ENCODE data around the gene JAG2.

The JAG2 gene

DNA sequence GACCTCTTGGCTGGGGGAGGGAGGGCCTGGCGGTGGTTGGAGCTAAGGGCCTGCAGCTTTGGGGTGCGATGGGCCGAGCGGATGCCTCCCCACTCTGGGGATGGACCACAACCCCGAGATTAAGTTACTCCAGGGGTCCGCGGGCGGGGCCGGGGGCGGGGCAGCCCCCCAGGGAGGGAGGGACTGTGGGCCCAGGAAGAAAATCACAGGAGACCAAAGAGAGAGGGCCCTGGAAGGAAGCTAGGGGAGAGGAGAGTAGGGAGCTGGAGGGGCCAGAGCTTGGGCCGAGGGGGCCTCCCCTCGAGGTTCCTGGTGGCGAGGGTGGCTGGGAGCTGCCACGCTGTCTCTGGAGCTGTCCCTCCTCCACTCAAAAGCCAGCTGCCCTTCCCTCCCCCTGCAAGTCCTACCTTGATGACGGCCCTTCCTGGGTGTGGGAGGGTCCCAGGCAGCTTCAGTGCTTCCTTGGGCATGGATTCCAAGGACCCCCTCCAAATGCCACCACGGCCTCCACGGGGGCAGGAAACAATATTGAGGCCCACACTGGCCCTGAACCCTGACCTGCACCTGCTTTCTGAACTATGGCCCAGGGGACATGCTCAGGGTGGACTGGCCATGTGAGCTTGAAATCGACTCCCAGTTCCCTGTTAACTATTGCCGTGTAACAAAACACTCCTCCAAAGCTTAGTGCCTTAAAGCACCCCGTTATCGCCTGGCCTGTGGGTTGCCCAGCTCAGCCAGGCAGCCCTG is 13.1 kb upstream of the JAG2 start:
- DNase-seq, result no peak

- DNase-seq, result no peak
These were observed 12.3 kb upstream of the JAG2 start, which contains the start of gene NUDT14 for GRCh38 chr14:105180592-105181548. NUDT14 (minus strand) TSS chr14:105181312; CDS start chr14:105181209, 103 bp downstream.

DNA sequence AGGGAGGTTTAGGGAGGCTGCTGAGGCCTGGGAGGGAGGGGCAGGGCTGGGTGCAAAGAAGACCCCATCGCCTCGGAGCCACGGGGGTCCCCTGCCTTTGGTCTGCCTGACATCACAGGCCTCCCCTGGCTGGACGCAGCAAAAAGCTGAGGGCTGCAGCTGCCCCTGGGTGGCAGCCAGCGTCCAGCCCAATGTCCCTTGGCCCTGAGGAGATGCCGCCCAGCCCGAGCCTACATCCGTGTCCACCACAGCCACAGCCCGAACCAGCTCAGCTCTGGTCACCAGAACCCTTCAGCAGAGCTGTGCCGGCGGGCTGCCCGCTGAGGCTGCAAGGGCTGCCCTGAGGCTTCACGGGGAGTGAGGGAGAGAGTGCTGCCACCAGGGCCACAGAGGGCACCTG is 10.6 kb upstream of the JAG2 start:
- DNase-seq, result no peak

DNA sequence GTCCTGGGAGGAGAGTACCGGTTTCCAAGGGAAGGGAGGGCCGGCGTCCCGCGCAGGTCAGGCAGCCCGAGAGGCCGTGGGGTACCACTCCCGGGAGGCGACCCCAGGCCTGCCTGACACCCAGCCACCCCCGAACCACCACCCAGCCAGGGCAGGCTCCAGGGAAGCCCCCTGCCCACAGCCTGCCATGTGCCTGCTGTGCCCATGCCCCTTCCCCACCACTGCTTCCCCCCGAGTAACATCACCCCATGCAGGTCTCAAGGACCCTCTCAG is 10.2 kb upstream of the JAG2 start:
- DNase-seq, result no peak

GRCh38 chr14:105178069-105178867 is 9.7 kb upstream of the JAG2 start:
- DNase-seq, result no peak

DNA sequence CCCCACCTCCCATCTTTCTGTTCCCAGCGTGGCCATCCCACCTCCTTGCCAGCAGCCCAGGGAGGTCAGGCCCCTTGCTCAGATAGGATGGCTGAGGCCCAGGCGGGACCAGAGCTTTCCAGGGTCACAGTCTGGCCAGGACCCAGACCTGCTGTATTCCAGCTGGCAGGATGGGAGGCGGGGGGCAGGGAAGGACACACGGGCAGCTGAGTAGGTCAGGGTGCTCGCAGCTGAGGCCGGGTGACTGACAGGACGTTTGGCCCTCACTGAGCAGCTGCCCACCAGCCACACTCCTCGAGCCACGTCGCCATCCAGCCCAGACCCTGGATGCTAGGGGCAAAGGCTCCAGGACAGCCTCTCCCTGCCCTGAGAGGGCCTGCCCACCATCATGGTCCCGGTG is 8.5 kb upstream of the JAG2 start:
- DNase-seq, result no peak

- DNase-seq, result no peak
These were observed 7.9 kb upstream of the JAG2 start for GRCh38 chr14:105176513-105176912.

DNA sequence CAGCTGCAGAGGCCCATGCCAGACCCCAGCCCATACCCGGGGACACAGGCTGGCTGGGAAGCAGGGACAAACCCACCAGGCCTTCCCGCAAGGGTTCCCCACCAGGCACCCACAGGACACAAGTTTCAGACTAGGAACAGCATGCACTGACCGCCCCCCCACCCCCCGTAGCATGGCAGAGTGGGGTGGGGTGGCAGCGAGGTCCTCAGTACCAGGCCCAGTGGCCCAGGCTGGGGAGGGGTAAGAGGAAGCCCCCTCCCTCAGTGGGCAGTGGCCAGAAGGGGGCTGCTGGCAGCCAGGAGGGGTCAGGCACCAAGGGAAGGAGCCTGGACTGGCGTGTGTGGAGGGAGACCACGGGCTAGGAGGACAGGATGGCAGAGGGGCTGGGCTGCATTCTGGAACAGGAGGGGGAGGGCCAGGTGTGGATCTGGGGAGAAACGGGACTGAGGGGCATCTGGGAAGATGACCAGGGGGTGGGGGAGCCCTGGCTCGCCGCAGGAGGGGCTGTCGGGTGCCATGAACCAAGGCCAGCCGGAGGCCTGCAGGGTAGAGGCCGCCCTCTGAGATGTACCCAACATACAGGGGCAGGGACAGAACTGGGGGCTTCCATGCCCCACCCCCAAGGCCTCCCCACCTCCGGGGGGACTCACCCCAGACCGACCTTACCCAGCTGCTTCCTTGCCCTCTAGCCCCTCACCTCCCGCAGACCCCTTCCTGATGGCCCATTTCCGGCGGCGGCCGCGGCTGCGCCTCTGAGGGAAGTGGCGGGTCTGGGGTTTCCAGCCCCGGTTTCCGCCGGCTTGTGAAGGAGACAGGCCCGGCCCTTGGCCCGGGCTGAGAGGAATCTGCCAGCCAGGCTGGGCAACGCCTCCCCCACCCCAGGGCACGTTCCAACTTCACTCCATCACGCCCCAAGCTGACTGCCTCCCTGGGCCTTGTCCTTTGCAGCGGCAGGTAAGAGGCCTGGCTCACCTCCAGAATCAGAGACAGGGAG is 5.6 kb upstream of the JAG2 start:
- no peak for DNase-seq

- no peak for DNase-seq
These were observed 4.6 kb upstream of the JAG2 start for GRCh38 chr14:105173145-105173544.

- no peak for DNase-seq
These were observed 3.9 kb upstream of the JAG2 start for GRCh38 chr14:105172476-105172875.

- DNase-seq, result no peak
These were observed 2.6 kb upstream of the JAG2 start for GRCh38 chr14:105171004-105171673.

DNA sequence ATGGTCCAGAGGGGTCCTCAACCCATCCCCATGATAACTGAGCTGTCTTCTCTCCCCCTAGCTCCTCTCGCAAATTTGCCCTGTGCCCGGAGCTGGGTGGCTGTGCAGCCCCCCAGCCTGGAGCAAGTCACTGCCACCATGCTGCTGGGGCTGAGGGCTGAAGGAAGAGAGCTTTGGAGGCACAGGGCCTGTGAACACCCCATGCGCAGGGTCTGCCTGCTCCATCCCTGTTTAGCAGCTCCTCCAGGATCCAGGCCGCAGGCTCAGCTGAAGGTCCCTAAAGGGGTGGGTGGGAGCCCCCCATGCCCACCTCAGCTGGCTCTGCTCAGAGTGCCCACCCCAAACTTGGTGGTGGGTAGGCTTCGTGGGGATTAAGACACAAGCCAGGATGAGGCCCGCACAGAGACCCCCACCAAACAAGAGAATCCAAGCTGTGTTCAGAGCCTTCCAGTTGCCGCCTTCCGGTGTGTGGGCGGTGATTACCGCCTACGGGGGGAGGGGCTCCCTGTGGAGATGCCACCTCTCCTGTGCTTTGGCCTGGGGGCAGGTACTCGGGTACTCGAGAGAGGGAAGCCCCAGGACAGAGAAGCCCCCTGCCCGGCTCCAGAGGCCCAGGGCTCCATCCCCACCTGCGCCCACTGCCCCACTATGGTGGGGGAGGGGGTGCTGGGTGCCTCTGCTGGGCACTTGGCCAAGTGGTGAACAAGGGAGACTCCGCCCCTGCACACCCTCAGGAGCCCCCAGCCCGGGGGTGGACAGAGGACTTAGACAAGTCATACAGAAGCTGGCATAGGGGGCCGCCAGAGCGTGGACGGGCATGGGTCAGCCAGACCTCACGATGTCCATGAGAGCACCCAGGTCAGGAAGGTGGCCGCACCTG is 1.4 kb upstream of the JAG2 start:
- no peak for DNase-seq

- DNase-seq, result no peak
These were observed 467 bp upstream of the JAG2 start for GRCh38 chr14:105168979-105169507.

- no peak for DNase-seq
These were observed 519 bp downstream of the JAG2 start for GRCh38 chr14:105168093-105168420.

- DNase-seq, result no peak
These were observed 1.1 kb downstream of the JAG2 start for GRCh38 chr14:105167303-105168092.

DNA sequence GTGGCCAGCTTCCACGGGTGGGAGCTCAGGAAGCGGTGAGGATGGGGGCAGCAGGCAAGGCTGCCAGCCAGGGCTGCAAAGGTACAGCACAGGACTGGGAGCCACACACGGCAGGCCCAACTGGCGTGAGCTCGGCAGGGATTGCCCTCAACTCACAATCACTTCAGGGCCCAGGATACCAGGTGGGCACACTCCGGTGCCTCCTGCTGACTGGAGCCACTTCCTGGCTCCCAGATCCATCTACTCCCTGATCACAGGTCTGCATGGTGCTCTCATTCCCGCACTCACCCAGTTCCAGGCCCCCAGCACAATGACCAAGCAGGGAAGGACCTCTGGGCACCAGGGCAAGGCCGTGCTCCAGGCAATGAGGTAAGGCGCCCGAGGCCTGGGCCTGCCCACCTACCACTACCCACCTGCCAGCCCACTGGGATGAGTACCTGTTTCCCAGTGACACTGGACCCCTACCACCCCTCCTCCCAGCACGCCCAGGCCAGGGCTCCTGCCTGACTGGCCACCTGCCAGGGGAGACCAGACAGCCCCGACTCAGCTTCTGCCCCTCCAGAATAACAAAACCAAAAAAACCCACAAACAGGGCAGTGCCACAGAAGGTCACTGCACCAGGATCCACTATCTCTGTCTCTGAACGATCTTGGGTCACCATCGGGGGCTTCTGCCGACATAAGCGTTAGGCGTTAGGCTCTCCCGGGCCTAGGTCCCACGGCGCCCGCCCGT is 1.8 kb downstream of the JAG2 start:
- DNase-seq, result no peak

GRCh38 chr14:105165761-105166485 is 2.7 kb downstream of the JAG2 start:
- no peak for DNase-seq

GRCh38 chr14:105165134-105165704 is 3.4 kb downstream of the JAG2 start:
- no peak for DNase-seq

Data from NCI-H2029 treated with DMSO at 0.1 percent for 48 hours (cell line).